ENCODE measurements around the gene IDI2. TPM values are rescaled to one million over a fixed set of nuclear protein-coding genes. Genes with fewer than 3 reads are reported as not detected.
A peak's percentile ranks its signal among the peaks of the same experiment; 100 is the strongest.
"Not testable (repeated sequence)": the region's sequence is repeated elsewhere in the genome, so short reads cannot be mapped to it uniquely, and the experiment has no call there.

Gene IDI2
- total RNA-seq, 1 donor from 2014 or later: not detected

- DNase-seq (peak; percentile 98), ATAC-seq (peak; percentile 95)
- intact Hi-C loops (cut with micrococcal nuclease): no loop called here
Measured at GRCh38 chr10:1048732-1049424, 23.2 kb upstream of the IDI2 start, which contains the start of gene IDI1. Gene IDI1, minus strand, starts transcription at chr10:1049119. Its CDS starts 116 bp downstream, at chr10:1049003.

GRCh38 chr10:1048349-1048731 is 22.7 kb upstream of the IDI2 start:
- intact Hi-C loops (cut with micrococcal nuclease): no loop called here
- DNase-seq (peak; percentile 61), ATAC-seq (peak; percentile 34)

- DNase-seq: no peak
- no peak for ATAC-seq
- intact Hi-C loops (cut with micrococcal nuclease): no loop called here
Measured at GRCh38 chr10:1047937-1048336, 22.3 kb upstream of the IDI2 start.

- ATAC-seq (no peak), DNase-seq (no peak)
- intact Hi-C loops (cut with micrococcal nuclease): no loop called here
Measured at GRCh38 chr10:1045415-1045814, 19.8 kb upstream of the IDI2 start.

GRCh38 chr10:1044964-1045363 is 19.3 kb upstream of the IDI2 start:
- intact Hi-C loops (cut with micrococcal nuclease): no loop called here
- DNase-seq (no peak), ATAC-seq (no peak)

- DNase-seq: no peak
- ATAC-seq: no peak
- intact Hi-C loops (cut with micrococcal nuclease): no loop called here
Measured at GRCh38 chr10:1044146-1044545, 18.5 kb upstream of the IDI2 start.

- intact Hi-C loops (cut with micrococcal nuclease): no loop called here
- no peak for DNase-seq
- ATAC-seq: peak; percentile 57
Measured at GRCh38 chr10:1043532-1043995, 17.9 kb upstream of the IDI2 start.

- ATAC-seq (no peak), DNase-seq (no peak)
- intact Hi-C loops (cut with micrococcal nuclease): no loop called here
Measured at GRCh38 chr10:1041514-1041913, 15.9 kb upstream of the IDI2 start.

GRCh38 chr10:1040133-1040532 is 14.5 kb upstream of the IDI2 start:
- intact Hi-C loops (cut with micrococcal nuclease): no loop called here
- ATAC-seq: no peak
- no peak for DNase-seq

- intact Hi-C loops (cut with micrococcal nuclease): not testable (repeated sequence)
Measured at GRCh38 chr10:1038769-1039168, 13.1 kb upstream of the IDI2 start.

GRCh38 chr10:1037098-1037497 is 11.4 kb upstream of the IDI2 start:
- DNase-seq (no peak), ATAC-seq (no peak)
- intact Hi-C loops (cut with micrococcal nuclease): no loop called here

More at GRCh38 chr10:1038769-1039168, 13.1 kb upstream of the IDI2 start:
- not testable (repeated sequence) for DNase-seq, ATAC-seq

GRCh38 chr10:1036341-1036791 is 10.7 kb upstream of the IDI2 start:
- intact Hi-C loops (cut with micrococcal nuclease): no loop called here
- DNase-seq (no peak), ATAC-seq (no peak)

GRCh38 chr10:1035201-1035600 is 9.5 kb upstream of the IDI2 start:
- intact Hi-C loops (cut with micrococcal nuclease): no loop called here
- no peak for ATAC-seq
- no peak for DNase-seq

- ATAC-seq: no peak
- intact Hi-C loops (cut with micrococcal nuclease): no loop called here
Measured at GRCh38 chr10:1034758-1035157, 9.1 kb upstream of the IDI2 start.

GRCh38 chr10:1033601-1034000 is 7.9 kb upstream of the IDI2 start:
- intact Hi-C loops (cut with micrococcal nuclease): no loop called here
- peak; percentile 83 for ATAC-seq
- no peak for DNase-seq

More at GRCh38 chr10:1034758-1035157, 9.1 kb upstream of the IDI2 start:
- DNase-seq: no peak

- DNase-seq: no peak
- intact Hi-C loops (cut with micrococcal nuclease): no loop called here
- ATAC-seq: no peak
Measured at GRCh38 chr10:1029838-1030237, 4.2 kb upstream of the IDI2 start.

- DNase-seq (no peak), ATAC-seq (peak; percentile 66)
- intact Hi-C loops (cut with micrococcal nuclease): no loop called here
Measured at GRCh38 chr10:1026578-1026977, 919 bp upstream of the IDI2 start.

- DNase-seq (no peak), ATAC-seq (no peak)
- intact Hi-C loops (cut with micrococcal nuclease): no loop called here
Measured at GRCh38 chr10:1024103-1024502, 1.6 kb downstream of the IDI2 start.

GRCh38 chr10:1022413-1022812 is 3.2 kb downstream of the IDI2 start:
- peak; percentile 78 for ATAC-seq
- DNase-seq: no peak
- intact Hi-C loops (cut with micrococcal nuclease): no loop called here

- DNase-seq: no peak
- ATAC-seq: no peak
- intact Hi-C loops (cut with micrococcal nuclease): no loop called here
Measured at GRCh38 chr10:1020958-1021357, 4.7 kb downstream of the IDI2 start.

- DNase-seq (no peak), ATAC-seq (no peak)
- intact Hi-C loops (cut with micrococcal nuclease): no loop called here
Measured at GRCh38 chr10:1020460-1020859, 5.2 kb downstream of the IDI2 start.

Measured in left ventricle myocardium superior (tissue), 1 donor.